GM19240 (cell line): Measurements from ENCODE around the gene TMC5.
"Not testable (repeated sequence)": the region's sequence is repeated elsewhere in the genome, so short reads cannot be mapped to it uniquely, and the experiment has no call there.

Experiments used
- DNase-seq: peaks from one replicate; pipeline ENCODE4 v3.0.0; 2011; ENCODE audit warnings: low spot score; ENCODE audit not compliant: insufficient read length

Gene TMC5

GRCh38 chr16:19406891-19407491 is 10.7 kb upstream of the TMC5 start:
- DNase-seq: no peak

GRCh38 chr16:19410435-19411171 is 7.1 kb upstream of the TMC5 start:
- DNase-seq: no peak

- DNase-seq: no peak
Measured at GRCh38 chr16:19411298-19411697, 6.4 kb upstream of the TMC5 start.

GRCh38 chr16:19412055-19412454 is 5.6 kb upstream of the TMC5 start:
- not testable (repeated sequence) for DNase-seq

- no peak for DNase-seq
Measured at GRCh38 chr16:19415461-19415860, 2.2 kb upstream of the TMC5 start.

GRCh38 chr16:19415918-19416317 is 1.8 kb upstream of the TMC5 start:
- no peak for DNase-seq

GRCh38 chr16:19418200-19418599 is 517 bp downstream of the TMC5 start:
- no peak for DNase-seq

- DNase-seq: no peak
Measured at GRCh38 chr16:19419698-19420075, 2.0 kb downstream of the TMC5 start.

GRCh38 chr16:19424478-19424877 is 6.8 kb downstream of the TMC5 start:
- no peak for DNase-seq

GRCh38 chr16:19430345-19430744 is 12.7 kb downstream of the TMC5 start:
- DNase-seq: no peak

GRCh38 chr16:19431636-19432340 is 14.1 kb downstream of the TMC5 start:
- DNase-seq: no peak

- DNase-seq: no peak
Measured at GRCh38 chr16:19432429-19432828, 14.7 kb downstream of the TMC5 start.

GRCh38 chr16:19434584-19434983 is 16.9 kb downstream of the TMC5 start:
- no peak for DNase-seq

GRCh38 chr16:19436540-19436939 is 18.9 kb downstream of the TMC5 start:
- DNase-seq: no peak

GRCh38 chr16:19437280-19437679 is 19.6 kb downstream of the TMC5 start:
- DNase-seq: no peak

- no peak for DNase-seq
Measured at GRCh38 chr16:19438739-19439138, 21.1 kb downstream of the TMC5 start.

- DNase-seq: no peak
Measured at GRCh38 chr16:19439483-19439882, 21.8 kb downstream of the TMC5 start.

- no peak for DNase-seq
Measured at GRCh38 chr16:19443659-19444058, 26.0 kb downstream of the TMC5 start.

GRCh38 chr16:19446300-19446846 is 28.7 kb downstream of the TMC5 start:
- no peak for DNase-seq

- DNase-seq: no peak
Measured at GRCh38 chr16:19446886-19447285, 29.2 kb downstream of the TMC5 start.

- no peak for DNase-seq
Measured at GRCh38 chr16:19450186-19450585, 32.5 kb downstream of the TMC5 start.

- no peak for DNase-seq
Measured at GRCh38 chr16:19458722-19459379, 41.2 kb downstream of the TMC5 start.
